MCF 10A (cell line): ENCODE data around the gene RBM38. TPM values are rescaled to one million over a fixed set of nuclear protein-coding genes. Genes with fewer than 3 reads are reported as not detected.

Source experiments
- BruUV-seq: library from RNA; stranded (reverse); fragments of 400-500 nt; replicated peaks from 2 replicates; lab custom pipeline; 2021; lab: Mats Ljungman, UMichigan
- CTCF ChIA-PET: fragments of 300-600 bp; sonication (Branson Sonifier 250); formaldehyde crosslinking; extraction: SDS; loops from one replicate; lab custom pipeline; 2021; ENCODE audit warnings: antibody characterized with exemption, inconsistent platforms; lab: Yijun Ruan, JAX
- POLR2A ChIA-PET: fragments of 300-600, 350-650 bp; sonication (Branson Sonifier 250); formaldehyde crosslinking; extraction: SDS; loops from one replicate; lab custom pipeline; 2020; ENCODE audit warnings: antibody characterized with exemption, inconsistent platforms; lab: Yijun Ruan, JAX
- DNase-seq: peaks from one replicate; pipeline ENCODE4 v3.0.0-alpha.2; 2018; ENCODE audit not compliant: unreplicated experiment
- H3K27ac Mint-ChIP-seq: one replicate; pipeline ENCODE4 v1.8.0; 2022; ENCODE audit warnings: mild to moderate bottlenecking, low read depth, mixed read lengths; ENCODE audit not compliant: unreplicated experiment
- H3K27me3 Mint-ChIP-seq: one replicate; pipeline ENCODE4 v1.8.0; 2022; ENCODE audit warnings: mixed read lengths; ENCODE audit not compliant: insufficient read depth, unreplicated experiment
- H3K36me3 Mint-ChIP-seq: one replicate; pipeline ENCODE4 v1.8.0; 2022; ENCODE audit warnings: mild to moderate bottlenecking, moderate library complexity, mixed read lengths; ENCODE audit not compliant: insufficient read depth, unreplicated experiment
- H3K4me1 Mint-ChIP-seq: one replicate; pipeline ENCODE4 v1.8.0; 2022; ENCODE audit warnings: mixed read lengths; ENCODE audit not compliant: insufficient read depth, unreplicated experiment
- H3K4me3 Mint-ChIP-seq: one replicate; pipeline ENCODE4 v1.8.0; 2022; ENCODE audit warnings: mild to moderate bottlenecking, moderate library complexity, mixed read lengths; ENCODE audit not compliant: unreplicated experiment
- H3K9me3 Mint-ChIP-seq: one replicate; pipeline ENCODE4 v1.8.0; 2022; ENCODE audit warnings: mixed read lengths; ENCODE audit not compliant: unreplicated experiment
- intact Hi-C: fragments of 100-400 bp; cut with micrococcal nuclease; formaldehyde crosslinking; loops from 2 replicates; pipeline ENCODE4 v1.14.1; 2022
- total RNA-seq: library from RNA; stranded (reverse); gene quantifications from 2 replicates; pipeline ENCODE4 v1.2.3, GENCODE V29; 2022
- TF ChIP-seq, protein P1 (sequence below): fragments of 200-600 bp; IDR thresholded peaks from one replicate; pipeline ENCODE4 v1.8.0; 2022; ENCODE audit warnings: antibody characterized with exemption, mild to moderate bottlenecking; ENCODE audit not compliant: unreplicated experiment

RBM38 gene
- total RNA-seq, 1 experiment from 2014 or later = 5.1 TPM

DNA sequence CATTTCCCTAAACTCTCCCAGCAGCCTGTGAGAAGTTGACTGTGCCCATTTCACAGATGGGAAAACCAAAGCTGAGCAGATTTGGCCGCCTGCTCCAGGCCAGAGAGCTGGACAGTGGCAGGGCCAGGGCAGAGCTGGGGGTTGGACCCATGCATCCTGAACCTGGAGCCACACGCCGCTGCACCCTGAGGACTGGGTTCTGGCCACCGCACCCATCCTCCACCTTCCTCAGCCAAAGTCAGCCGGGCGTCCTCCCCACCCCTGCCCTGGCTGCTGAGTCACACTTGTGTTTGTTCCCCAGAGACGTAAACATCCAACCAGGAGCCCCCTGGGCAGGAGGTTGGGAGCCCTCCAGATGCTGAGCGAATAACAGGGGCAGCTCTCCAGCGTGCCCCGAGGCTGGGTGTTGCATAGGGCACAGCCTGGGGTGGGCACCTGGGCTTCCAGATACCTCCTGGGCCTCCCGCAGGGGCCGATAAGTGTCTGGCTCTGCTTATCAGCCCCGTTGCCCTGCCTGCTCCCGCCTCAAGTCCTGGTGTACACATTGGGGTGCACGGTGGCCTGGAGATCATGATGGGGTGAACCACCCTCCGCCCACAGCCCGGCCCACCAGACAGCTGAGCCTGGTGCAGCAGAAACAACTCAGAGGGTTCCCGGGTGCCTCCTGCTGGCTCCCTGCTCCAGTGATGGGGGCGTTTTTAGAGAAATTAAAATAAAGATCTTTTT lies 23.8 kb downstream of the RBM38 start:
- intact Hi-C loops = no loop called here
- POLR2A ChIA-PET = interaction anchor here (0.8 kb wide), 1 partner anchor 30 kb away, joined by 3 read pairs; no protein-coding TSS in a partner anchor
- Mint-ChIP-seq H3K4me1 (no peaks in the 10 kb centered on the region), H3K27me3 (peaks cover 14% of the 10 kb centered on the region), H3K36me3 (no peaks in the 10 kb centered on the region), H3K27ac (no peak overlapping the region), H3K4me3 (no peak overlapping the region), H3K9me3 (no peaks in the 10 kb centered on the region)
- TF ChIP-seq, protein P1, sequence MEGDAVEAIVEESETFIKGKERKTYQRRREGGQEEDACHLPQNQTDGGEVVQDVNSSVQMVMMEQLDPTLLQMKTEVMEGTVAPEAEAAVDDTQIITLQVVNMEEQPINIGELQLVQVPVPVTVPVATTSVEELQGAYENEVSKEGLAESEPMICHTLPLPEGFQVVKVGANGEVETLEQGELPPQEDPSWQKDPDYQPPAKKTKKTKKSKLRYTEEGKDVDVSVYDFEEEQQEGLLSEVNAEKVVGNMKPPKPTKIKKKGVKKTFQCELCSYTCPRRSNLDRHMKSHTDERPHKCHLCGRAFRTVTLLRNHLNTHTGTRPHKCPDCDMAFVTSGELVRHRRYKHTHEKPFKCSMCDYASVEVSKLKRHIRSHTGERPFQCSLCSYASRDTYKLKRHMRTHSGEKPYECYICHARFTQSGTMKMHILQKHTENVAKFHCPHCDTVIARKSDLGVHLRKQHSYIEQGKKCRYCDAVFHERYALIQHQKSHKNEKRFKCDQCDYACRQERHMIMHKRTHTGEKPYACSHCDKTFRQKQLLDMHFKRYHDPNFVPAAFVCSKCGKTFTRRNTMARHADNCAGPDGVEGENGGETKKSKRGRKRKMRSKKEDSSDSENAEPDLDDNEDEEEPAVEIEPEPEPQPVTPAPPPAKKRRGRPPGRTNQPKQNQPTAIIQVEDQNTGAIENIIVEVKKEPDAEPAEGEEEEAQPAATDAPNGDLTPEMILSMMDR = no peak
- no TSS peak for BruUV-seq
- CTCF ChIA-PET = interaction anchor here (0.6 kb wide), 2 partner anchors 20 to 1782 kb away, joined by 3 to 6 read pairs; no protein-coding TSS in a partner anchor
- DNase-seq = no peak

DNA sequence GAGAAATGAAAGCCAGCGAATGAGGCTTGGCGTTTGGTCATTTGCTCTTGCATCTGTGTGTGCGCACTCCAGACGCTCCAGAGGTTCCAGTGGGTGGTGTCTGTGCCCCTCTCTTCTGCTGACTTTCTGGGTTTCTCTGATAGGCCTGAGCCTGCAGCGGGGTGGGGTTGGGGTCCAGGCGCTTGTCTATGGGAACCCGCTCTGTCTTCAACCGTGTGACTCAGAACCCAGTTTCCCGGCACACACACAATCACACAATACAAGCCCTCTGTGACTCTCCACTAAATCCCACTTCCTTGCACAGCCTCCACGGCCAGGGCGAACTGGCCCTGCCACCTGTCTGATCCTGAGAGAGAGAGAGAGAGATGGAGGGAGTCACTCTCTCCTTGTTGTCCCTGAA lies 24.6 kb downstream of the RBM38 start:
- H3K9me3 Mint-ChIP-seq = no peaks in the 10 kb centered on the region
- H3K4me1 Mint-ChIP-seq = no peaks in the 10 kb centered on the region
- H3K36me3 Mint-ChIP-seq = no peaks in the 10 kb centered on the region
- peaks cover 14% of the 10 kb centered on the region for H3K27me3 Mint-ChIP-seq
- POLR2A ChIA-PET = interaction anchor here (0.8 kb wide), 1 partner anchor 29 kb away, joined by 3 read pairs; no protein-coding TSS in a partner anchor
- DNase-seq = no peak
- no peak overlapping the region for H3K27ac Mint-ChIP-seq
- intact Hi-C loops = no loop called here
- CTCF ChIA-PET = interaction anchor here (0.6 kb wide), 1 partner anchor 1408 kb away, joined by 3 read pairs; no protein-coding TSS in a partner anchor
- no TSS peak for BruUV-seq
- TF ChIP-seq, protein P1 = no peak
- H3K4me3 Mint-ChIP-seq = no peak overlapping the region

DNA sequence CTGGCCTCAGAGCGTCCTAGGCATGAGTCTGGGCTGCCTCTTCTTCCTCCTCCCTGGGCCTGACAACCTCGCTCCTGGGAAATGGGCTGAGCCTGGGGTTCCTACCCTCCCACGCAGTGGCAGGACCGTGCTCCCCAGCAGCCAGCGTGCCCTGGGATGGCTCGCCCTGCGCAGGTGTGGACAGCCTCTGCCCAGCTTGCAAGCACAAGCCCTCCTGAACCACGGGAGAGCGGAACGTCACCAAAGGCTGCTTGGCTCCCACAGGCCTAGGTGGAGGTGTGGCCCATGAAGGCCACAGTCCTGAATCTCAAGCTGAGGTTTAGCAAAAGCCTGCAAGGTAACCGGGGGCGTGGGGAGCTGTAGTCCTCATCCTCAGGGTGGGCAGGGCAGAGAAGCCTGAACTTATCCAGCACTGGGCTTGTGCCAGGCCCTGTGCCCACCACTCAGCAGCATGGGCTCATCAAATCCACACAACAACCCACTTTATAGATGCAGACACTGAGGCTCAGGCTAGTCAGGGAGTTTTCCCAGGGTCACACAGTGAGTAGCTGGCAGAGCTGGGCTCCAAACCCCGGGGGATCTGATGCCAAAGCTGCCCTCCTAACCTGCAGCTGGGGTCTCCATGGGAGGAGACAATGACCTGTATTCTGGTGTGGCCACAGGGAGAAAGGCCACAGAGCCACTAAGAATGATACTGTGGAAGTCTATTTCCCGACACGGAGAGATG lies 25.3 kb downstream of the RBM38 start:
- DNase-seq = no peak
- POLR2A ChIA-PET = no interaction called here
- H3K27me3 Mint-ChIP-seq = peaks cover 14% of the 10 kb centered on the region
- intact Hi-C loops = no loop called here
- BruUV-seq = no TSS peak
- no peak overlapping the region for H3K4me3 Mint-ChIP-seq
- no peak overlapping the region for H3K27ac Mint-ChIP-seq
- H3K9me3 Mint-ChIP-seq = no peaks in the 10 kb centered on the region
- H3K4me1 Mint-ChIP-seq = no peaks in the 10 kb centered on the region
- H3K36me3 Mint-ChIP-seq = no peaks in the 10 kb centered on the region
- CTCF ChIA-PET = interaction anchor here (0.5 to 0.8 kb wide), 2 partner anchors 35 to 322 kb away, joined by 3 read pairs; no protein-coding TSS in a partner anchor
- TF ChIP-seq, protein P1 = no peak

DNA sequence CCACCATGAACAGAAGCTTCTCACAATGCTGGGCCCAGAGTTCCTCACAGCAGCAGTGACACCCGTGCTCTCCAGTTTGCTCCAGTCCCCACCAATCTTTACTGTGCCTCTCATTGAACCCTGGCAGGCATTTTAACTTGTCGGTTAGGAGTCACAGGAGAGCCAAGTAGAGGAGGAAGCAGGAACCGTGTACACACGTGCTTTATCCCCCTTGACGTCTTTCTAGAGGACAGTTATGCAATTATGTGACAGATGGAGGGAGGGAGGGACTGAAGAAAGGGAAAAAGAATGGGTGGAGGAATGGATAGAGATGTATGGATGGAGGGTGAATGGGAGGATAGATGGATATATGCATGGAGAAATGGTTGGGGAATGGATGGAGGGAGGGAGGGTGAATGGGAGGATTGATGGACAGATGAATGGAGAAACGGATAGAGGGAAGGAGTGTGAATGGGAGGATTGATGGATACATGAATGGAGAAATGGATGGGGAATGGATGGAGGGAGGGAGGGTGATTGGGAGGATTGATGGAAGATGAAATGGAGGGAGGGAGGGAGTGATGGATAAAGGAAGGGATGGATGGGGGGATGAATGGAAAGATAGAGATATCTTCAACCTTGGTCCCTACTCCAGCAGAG lies 26.0 kb downstream of the RBM38 start:
- Mint-ChIP-seq H3K27me3 (peaks cover 14% of the 10 kb centered on the region), H3K36me3 (no peaks in the 10 kb centered on the region), H3K9me3 (no peaks in the 10 kb centered on the region), H3K4me3 (no peak overlapping the region), H3K27ac (no peak overlapping the region), H3K4me1 (no peaks in the 10 kb centered on the region)
- TF ChIP-seq, protein P1 = no peak
- DNase-seq = no peak
- no TSS peak for BruUV-seq
- ChIA-PET CTCF (interaction anchor here (0.8 to 1.0 kb wide), 2 partner anchors 21 to 35 kb away, joined by 3 read pairs; no protein-coding TSS in a partner anchor), POLR2A (no interaction called here)
- intact Hi-C loops = no loop called here
